Right lobe of liver (tissue), 6 donors: ENCODE results near the gene LIPE. TPM values are rescaled to one million over a fixed set of nuclear protein-coding genes. Genes with fewer than 3 reads are reported as not detected.

Source experiments
- ATAC-seq, 4 donors: fragments of 200-7000 bp; cut with Tn5 transposase; one replicate each; pipeline ENCODE4 v1.9.1; 2020; ENCODE audit warnings: mild to moderate bottlenecking in 4 of 4, moderate library complexity in 4 of 4
- DNase-seq, 3 donors: peaks; one replicate each; pipeline ENCODE4 v3.0.0-alpha.2; 2020
- H3K27ac ChIP-seq, 3 donors: fragments of 200-600 bp; one replicate each; pipeline ENCODE4 v1.8.0; 2022
- H3K27me3 ChIP-seq, 2 donors: fragments of 200-600 bp; one replicate each; pipeline ENCODE4 v1.8.0; 2022
- H3K36me3 ChIP-seq, 4 donors: fragments of 200-600 bp; sonication (generic) in 1 of 4; one replicate each; pipeline versions ENCODE4 v1.5.1 to v1.8.0; 2017 to 2022; ENCODE audit warnings: control low read depth in 1 of 4
- H3K4me1 ChIP-seq, 4 donors: fragments of 200-600 bp; sonication (generic) in 1 of 4; one replicate each; pipeline versions ENCODE4 v1.5.1 to v1.8.0; 2017 to 2022; ENCODE audit warnings: control low read depth in 1 of 4
- H3K4me3 ChIP-seq, 3 donors: fragments of 200-600 bp; one replicate each; pipeline ENCODE4 v1.8.0; 2022
- H3K9me3 ChIP-seq, 4 donors: fragments of 200-600 bp; sonication (generic) in 1 of 4; one replicate each; pipeline versions ENCODE4 v1.5.1 to v1.8.0; 2017 to 2022; ENCODE audit warnings: control low read depth in 1 of 4
- CTCF ChIP-seq, 4 donors: fragments of 200-600 bp in 3 of 4; fragments of 450-650 bp in 1 of 4; IDR thresholded peaks; one replicate each; pipeline versions ENCODE4 v1.5.1 to v1.8.0; 2016 to 2022; ENCODE audit warnings: antibody characterized with exemption in 4 of 4, mild to moderate bottlenecking in 2 of 4
- POLR2A ChIP-seq: fragments of 450-650 bp; IDR thresholded peaks from one replicate; pipeline ENCODE4 v1.6.1; 2017; ENCODE audit warnings: antibody characterized with exemption, mild to moderate bottlenecking
- WGBS: methylation state at CpG from one replicate; pipeline ENCODE4 v1.1.6; 2018; ENCODE audit warnings: low coverage, low lambda C conversion rate; ENCODE audit not compliant: insufficient coverage; ENCODE audit errors: missing lambda C conversion rate; 5-methylcytosine and 5-hydroxymethylcytosine counted together
- intact Hi-C, 2 donors: fragments of 100-400 bp; cut with DNase I; formaldehyde crosslinking; loops; one replicate each; pipeline versions ENCODE4 v1.11.2 to v1.14.1; 2022
- total RNA-seq, 6 experiments: library from RNA; depleted of rRNA in 2 of 6; stranded (reverse); fragments of >200 nt in 2 of 6; fragmentation: NEBNext Ultra II Directional in 3 of 6; extraction: Animal tissue kit (Norgen Biotek cat#: 25700) in 3 of 6; gene quantifications; one replicate each; pipeline versions ENCODE4 v1.1.0 to v1.2.4, GENCODE V29; 2016 to 2023
- donor health status: DM: no; HTN: yes; CAD: no.
- donor health status: DM: no; HTN: no; CAD: no.
- donor health status: DM: no; HTN: no; CAD: no.
- donor health status: DM: no; HTN: yes; CAD: no.
- donor health status: DM: no; HTN: yes; CAD: no.

Gene LIPE
- total RNA-seq, 6 experiments from 2014 or later, result 0.87 to 2.5 (median 1.8) TPM

- TF ChIP-seq POLR2A (no peak), CTCF (IDR thresholded peaks at IDR 0.05) (no peak)
- WGBS, result 20% methylated on average over 1 of the region's 6 CpGs
- no peaks in the 10 kb centered on the region for H3K36me3 ChIP-seq
- peak overlapping the region in 1 of 3 donors; percentile 24 for H3K27ac ChIP-seq
- H3K27me3 ChIP-seq, result no peaks in the 10 kb centered on the region
- H3K4me1 ChIP-seq, result peaks cover 0 to 12% (median 6%) of the 10 kb centered on the region in 4 donors
- intact Hi-C loops, result loop anchor here in 1 of 2 donors (10.0 kb wide), 1 partner anchor 285 kb away; no protein-coding TSS in a partner anchor
- no peak overlapping the region for H3K4me3 ChIP-seq
- H3K9me3 ChIP-seq, result no peaks in the 10 kb centered on the region
- ATAC-seq (peak; percentile 93 to 98 (median 96)), DNase-seq (peak; percentile 87 to 92 (median 89))
These were observed 17.7 kb downstream of the LIPE start for GRCh38 chr19:42409477-42409876.

GRCh38 chr19:42407816-42408175 is 19.4 kb downstream of the LIPE start:
- DNase-seq, result no peak
- no peaks in the 10 kb centered on the region for H3K27me3 ChIP-seq
- no peaks in the 10 kb centered on the region for H3K36me3 ChIP-seq
- TF ChIP-seq POLR2A, result no peak
- TF ChIP-seq CTCF (IDR thresholded peaks at IDR 0.05), result no peak
- peaks cover 0 to 12% (median 6%) of the 10 kb centered on the region in 4 donors for H3K4me1 ChIP-seq
- 89% methylated on average over 4 of the region's 10 CpGs for WGBS
- H3K9me3 ChIP-seq, result no peaks in the 10 kb centered on the region
- no peak overlapping the region for H3K4me3 ChIP-seq
- no peak overlapping the region for H3K27ac ChIP-seq
- intact Hi-C loops, result loop anchor here in 1 of 2 donors (10.0 kb wide), 1 partner anchor 283 kb away; no protein-coding TSS in a partner anchor
- no peak for ATAC-seq

GRCh38 chr19:42407085-42407815 is 19.9 kb downstream of the LIPE start:
- intact Hi-C loops, result loop anchor here in 1 of 2 donors (10.0 kb wide), 1 partner anchor 282 kb away; no protein-coding TSS in a partner anchor
- Histone ChIP-seq H3K4me3 (no peak overlapping the region), H3K9me3 (no peaks in the 10 kb centered on the region), H3K27me3 (no peaks in the 10 kb centered on the region), H3K36me3 (no peaks in the 10 kb centered on the region), H3K4me1 (peaks cover 0 to 12% (median 6%) of the 10 kb centered on the region in 4 donors), H3K27ac (no peak overlapping the region)
- WGBS, result 89% methylated on average over 5 of the region's 30 CpGs
- DNase-seq, result peak in 1 of 3 donors; percentile 39
- ATAC-seq, result no peak
- no peak for TF ChIP-seq CTCF (IDR thresholded peaks at IDR 0.05)
- TF ChIP-seq POLR2A, result no peak

GRCh38 chr19:42406111-42406510 is 21.1 kb downstream of the LIPE start:
- H3K9me3 ChIP-seq, result no peaks in the 10 kb centered on the region
- no peak overlapping the region for H3K27ac ChIP-seq
- peaks cover 0 to 12% (median 6%) of the 10 kb centered on the region in 4 donors for H3K4me1 ChIP-seq
- no peaks in the 10 kb centered on the region for H3K27me3 ChIP-seq
- intact Hi-C loops, result loop anchor here in 1 of 2 donors (10.0 kb wide), 1 partner anchor 281 kb away; no protein-coding TSS in a partner anchor
- TF ChIP-seq CTCF (IDR thresholded peaks at IDR 0.05) (no peak), POLR2A (no peak)
- no peaks in the 10 kb centered on the region for H3K36me3 ChIP-seq
- ATAC-seq (no peak), DNase-seq (no peak)
- H3K4me3 ChIP-seq, result no peak overlapping the region
- WGBS, result no CpG with 5 or more reads among the region's 11 CpGs
